Lower leg skin (tissue), 3 donors: ENCODE measurements around the gene PLEKHM1.

ENCODE experiments used
- POLR2A ChIP-seq, 2 donors: fragments of 450-650 bp; IDR thresholded peaks; one replicate each; pipeline ENCODE4 v1.6.1; 2016 to 2017; ENCODE audit warnings: antibody characterized with exemption in 2 of 2, mild to moderate bottlenecking in 1 of 2, moderate library complexity in 1 of 2
- TF ChIP-seq, protein P1 (sequence below), 3 donors: fragments of 450-650 bp; IDR thresholded peaks; one replicate each; pipeline ENCODE4 v1.5.1; 2016; ENCODE audit warnings: antibody characterized with exemption in 3 of 3, mild to moderate bottlenecking in 3 of 3, moderate library complexity in 2 of 3

DNA sequence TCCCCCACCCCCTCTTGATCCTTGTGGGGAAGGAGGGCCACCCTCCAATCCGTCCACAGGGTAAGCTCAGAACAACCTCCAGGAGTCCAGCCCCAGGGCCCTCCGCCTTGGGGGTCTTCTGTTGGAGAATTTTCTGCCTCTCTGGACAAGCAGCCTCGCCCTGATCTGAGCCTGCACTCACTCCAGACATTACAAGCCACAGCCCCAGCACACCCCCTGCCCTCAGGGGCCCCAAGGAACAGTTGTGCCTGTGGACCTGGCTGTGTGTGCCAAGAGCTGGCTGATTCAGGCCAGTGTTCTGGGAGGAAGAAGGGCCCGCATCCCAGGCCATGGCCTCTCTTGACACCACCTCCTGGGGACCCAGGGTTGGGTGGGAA, 57.4 kb downstream of the PLEKHM1 start:
- TF ChIP-seq, protein P1, sequence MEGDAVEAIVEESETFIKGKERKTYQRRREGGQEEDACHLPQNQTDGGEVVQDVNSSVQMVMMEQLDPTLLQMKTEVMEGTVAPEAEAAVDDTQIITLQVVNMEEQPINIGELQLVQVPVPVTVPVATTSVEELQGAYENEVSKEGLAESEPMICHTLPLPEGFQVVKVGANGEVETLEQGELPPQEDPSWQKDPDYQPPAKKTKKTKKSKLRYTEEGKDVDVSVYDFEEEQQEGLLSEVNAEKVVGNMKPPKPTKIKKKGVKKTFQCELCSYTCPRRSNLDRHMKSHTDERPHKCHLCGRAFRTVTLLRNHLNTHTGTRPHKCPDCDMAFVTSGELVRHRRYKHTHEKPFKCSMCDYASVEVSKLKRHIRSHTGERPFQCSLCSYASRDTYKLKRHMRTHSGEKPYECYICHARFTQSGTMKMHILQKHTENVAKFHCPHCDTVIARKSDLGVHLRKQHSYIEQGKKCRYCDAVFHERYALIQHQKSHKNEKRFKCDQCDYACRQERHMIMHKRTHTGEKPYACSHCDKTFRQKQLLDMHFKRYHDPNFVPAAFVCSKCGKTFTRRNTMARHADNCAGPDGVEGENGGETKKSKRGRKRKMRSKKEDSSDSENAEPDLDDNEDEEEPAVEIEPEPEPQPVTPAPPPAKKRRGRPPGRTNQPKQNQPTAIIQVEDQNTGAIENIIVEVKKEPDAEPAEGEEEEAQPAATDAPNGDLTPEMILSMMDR (IDR thresholded peaks at IDR 0.05), result no peak
- no peak for TF ChIP-seq POLR2A (IDR thresholded peaks at IDR 0.05)
